ENCODE results near the gene RIMS1. TPM values are rescaled to one million over a fixed set of nuclear protein-coding genes. Genes with fewer than 3 reads are reported as not detected.

Gene RIMS1
- total and polyA plus RNA-seq, 4 donors: 0.09 to 0.17 TPM; not detected in 2

DNA sequence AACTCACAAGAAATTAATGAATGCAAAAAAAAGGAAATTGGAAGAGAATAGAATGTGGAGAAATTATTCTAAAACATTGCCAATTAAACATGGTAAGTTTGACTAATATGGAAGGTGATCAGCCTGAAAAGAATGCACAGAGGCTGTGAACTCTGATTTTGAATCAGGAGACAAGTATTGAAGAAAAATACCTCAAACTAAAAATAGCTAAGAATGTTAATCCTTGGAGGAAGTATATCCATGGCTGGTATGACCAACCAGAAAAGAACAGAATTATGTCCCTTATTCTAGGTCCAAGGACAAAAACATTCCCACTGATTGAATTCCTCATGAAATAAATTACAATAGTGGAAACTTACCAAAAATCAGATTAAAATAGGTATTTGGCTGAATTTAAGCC, 7.3 kb upstream of the RIMS1 start (continued):
- TF ChIP-seq FOXA1 (IDR thresholded peaks at IDR 0.05): no peak
- TF ChIP-seq, protein P1, sequence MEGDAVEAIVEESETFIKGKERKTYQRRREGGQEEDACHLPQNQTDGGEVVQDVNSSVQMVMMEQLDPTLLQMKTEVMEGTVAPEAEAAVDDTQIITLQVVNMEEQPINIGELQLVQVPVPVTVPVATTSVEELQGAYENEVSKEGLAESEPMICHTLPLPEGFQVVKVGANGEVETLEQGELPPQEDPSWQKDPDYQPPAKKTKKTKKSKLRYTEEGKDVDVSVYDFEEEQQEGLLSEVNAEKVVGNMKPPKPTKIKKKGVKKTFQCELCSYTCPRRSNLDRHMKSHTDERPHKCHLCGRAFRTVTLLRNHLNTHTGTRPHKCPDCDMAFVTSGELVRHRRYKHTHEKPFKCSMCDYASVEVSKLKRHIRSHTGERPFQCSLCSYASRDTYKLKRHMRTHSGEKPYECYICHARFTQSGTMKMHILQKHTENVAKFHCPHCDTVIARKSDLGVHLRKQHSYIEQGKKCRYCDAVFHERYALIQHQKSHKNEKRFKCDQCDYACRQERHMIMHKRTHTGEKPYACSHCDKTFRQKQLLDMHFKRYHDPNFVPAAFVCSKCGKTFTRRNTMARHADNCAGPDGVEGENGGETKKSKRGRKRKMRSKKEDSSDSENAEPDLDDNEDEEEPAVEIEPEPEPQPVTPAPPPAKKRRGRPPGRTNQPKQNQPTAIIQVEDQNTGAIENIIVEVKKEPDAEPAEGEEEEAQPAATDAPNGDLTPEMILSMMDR (IDR thresholded peaks at IDR 0.05; ENCODE audit: low read depth, low read length, missing input control): no peak
- TF ChIP-seq TAF1 (conservative IDR thresholded peaks at IDR 0.05): no peak

DNA sequence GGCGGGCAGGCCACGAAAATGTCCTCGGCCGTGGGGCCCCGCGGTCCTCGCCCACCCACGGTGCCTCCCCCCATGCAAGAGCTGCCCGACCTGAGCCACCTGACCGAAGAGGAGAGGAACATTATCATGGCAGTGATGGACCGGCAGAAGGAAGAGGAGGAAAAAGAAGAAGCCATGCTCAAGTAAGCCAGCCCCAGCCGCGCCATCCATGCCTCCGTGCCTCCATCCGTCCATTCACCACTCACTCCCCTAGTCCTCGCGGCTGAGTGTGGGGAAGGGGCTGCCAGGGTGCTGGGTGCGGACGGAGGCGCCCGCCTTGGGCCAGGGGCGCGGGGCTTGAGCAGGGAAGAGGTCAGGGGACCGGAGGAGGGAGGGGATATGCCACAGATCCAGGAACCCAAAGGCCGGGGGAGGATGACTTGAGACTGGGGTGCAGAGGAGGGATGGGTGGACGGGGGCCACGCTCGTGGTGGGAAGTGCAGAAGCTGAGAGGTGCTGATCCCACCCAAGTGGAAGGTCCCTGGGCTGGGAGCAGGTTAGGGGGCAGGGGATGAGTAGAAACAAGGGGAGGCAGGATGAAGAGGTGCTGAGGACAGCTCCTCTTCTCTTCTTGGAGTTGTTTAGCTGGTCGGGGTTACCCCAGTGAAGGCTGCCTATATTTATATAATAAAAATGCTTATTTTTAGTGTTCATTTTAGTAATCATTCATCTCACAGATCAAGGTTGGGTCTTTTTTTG, 825 bp downstream of the RIMS1 start:
- Histone ChIP-seq H3K4me3 (ENCODE audit: low read depth in 1 of 3, low read length in 3 of 3) (peak overlapping the region in 1 of 3 donors; percentile 41), H3K27ac (ENCODE audit: low read depth in 1 of 2, low read length in 2 of 2) (no peak overlapping the region), H3K9ac (ENCODE audit: low read depth in 1 of 2, low read length in 2 of 2) (no peak overlapping the region), H3K27me3 (ENCODE audit: control insufficient read depth in 4 of 4, insufficient read depth in 4 of 4, low read length in 3 of 4) (peaks cover 2 to 10% (median 2%) of the 10 kb centered on the region in 4 donors), H3K36me3 (ENCODE audit: control insufficient read depth in 4 of 4, insufficient read depth in 3 of 4, low read depth in 1 of 4, low read length in 3 of 4) (no peaks in the 10 kb centered on the region), H3K4me1 (ENCODE audit: control insufficient read depth in 4 of 4, insufficient read depth in 4 of 4, low read length in 3 of 4) (peaks cover 0 to 5% (median 3%) of the 10 kb centered on the region in 4 donors), H3K9me3 (ENCODE audit: control insufficient read depth in 4 of 4, low read length in 3 of 4) (peaks cover 0 to 2% (median 0%) of the 10 kb centered on the region in 4 donors)
- 5% methylated on average over 29 of the region's 29 CpGs for WGBS
- DNase-seq (ENCODE audit: low spot score): no peak
- TF ChIP-seq SP1 (IDR thresholded peaks at IDR 0.05) (no peak), HNF4A (conservative IDR thresholded peaks at IDR 0.05) (no peak), RXRA (IDR thresholded peaks at IDR 0.05) (no peak), RAD21 (IDR thresholded peaks at IDR 0.05) (no peak), FOXA1 (IDR thresholded peaks at IDR 0.05) (no peak), TAF1 (conservative IDR thresholded peaks at IDR 0.05) (no peak), NR2F2 (IDR thresholded peaks at IDR 0.05) (no peak), JUND (IDR thresholded peaks at IDR 0.05) (no peak), YY1 (IDR thresholded peaks at IDR 0.05) (no peak), FOXA2 (IDR thresholded peaks at IDR 0.05) (no peak)
- TF ChIP-seq, protein P2, sequence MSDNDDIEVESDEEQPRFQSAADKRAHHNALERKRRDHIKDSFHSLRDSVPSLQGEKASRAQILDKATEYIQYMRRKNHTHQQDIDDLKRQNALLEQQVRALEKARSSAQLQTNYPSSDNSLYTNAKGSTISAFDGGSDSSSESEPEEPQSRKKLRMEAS (IDR thresholded peaks at IDR 0.05): no peak
- TF ChIP-seq, protein P3, sequence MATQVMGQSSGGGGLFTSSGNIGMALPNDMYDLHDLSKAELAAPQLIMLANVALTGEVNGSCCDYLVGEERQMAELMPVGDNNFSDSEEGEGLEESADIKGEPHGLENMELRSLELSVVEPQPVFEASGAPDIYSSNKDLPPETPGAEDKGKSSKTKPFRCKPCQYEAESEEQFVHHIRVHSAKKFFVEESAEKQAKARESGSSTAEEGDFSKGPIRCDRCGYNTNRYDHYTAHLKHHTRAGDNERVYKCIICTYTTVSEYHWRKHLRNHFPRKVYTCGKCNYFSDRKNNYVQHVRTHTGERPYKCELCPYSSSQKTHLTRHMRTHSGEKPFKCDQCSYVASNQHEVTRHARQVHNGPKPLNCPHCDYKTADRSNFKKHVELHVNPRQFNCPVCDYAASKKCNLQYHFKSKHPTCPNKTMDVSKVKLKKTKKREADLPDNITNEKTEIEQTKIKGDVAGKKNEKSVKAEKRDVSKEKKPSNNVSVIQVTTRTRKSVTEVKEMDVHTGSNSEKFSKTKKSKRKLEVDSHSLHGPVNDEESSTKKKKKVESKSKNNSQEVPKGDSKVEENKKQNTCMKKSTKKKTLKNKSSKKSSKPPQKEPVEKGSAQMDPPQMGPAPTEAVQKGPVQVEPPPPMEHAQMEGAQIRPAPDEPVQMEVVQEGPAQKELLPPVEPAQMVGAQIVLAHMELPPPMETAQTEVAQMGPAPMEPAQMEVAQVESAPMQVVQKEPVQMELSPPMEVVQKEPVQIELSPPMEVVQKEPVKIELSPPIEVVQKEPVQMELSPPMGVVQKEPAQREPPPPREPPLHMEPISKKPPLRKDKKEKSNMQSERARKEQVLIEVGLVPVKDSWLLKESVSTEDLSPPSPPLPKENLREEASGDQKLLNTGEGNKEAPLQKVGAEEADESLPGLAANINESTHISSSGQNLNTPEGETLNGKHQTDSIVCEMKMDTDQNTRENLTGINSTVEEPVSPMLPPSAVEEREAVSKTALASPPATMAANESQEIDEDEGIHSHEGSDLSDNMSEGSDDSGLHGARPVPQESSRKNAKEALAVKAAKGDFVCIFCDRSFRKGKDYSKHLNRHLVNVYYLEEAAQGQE (IDR thresholded peaks at IDR 0.05): no peak
- TF ChIP-seq, protein P4, sequence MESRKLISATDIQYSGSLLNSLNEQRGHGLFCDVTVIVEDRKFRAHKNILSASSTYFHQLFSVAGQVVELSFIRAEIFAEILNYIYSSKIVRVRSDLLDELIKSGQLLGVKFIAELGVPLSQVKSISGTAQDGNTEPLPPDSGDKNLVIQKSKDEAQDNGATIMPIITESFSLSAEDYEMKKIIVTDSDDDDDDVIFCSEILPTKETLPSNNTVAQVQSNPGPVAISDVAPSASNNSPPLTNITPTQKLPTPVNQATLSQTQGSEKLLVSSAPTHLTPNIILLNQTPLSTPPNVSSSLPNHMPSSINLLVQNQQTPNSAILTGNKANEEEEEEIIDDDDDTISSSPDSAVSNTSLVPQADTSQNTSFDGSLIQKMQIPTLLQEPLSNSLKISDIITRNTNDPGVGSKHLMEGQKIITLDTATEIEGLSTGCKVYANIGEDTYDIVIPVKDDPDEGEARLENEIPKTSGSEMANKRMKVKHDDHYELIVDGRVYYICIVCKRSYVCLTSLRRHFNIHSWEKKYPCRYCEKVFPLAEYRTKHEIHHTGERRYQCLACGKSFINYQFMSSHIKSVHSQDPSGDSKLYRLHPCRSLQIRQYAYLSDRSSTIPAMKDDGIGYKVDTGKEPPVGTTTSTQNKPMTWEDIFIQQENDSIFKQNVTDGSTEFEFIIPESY (IDR thresholded peaks at IDR 0.05): no peak
- TF ChIP-seq, protein P1 (IDR thresholded peaks at IDR 0.05; ENCODE audit: low read depth, low read length, missing input control): no peak

All from liver (tissue), 9 donors.